ENCODE data around the gene RHEB. TPM values are rescaled to one million over a fixed set of nuclear protein-coding genes. Genes with fewer than 3 reads are reported as not detected.
"Not testable (repeated sequence)": the region's sequence is repeated elsewhere in the genome, so short reads cannot be mapped to it uniquely, and the experiment has no call there.

Gene RHEB
- total RNA-seq, 1 experiment from 2014 or later: 135 TPM

GRCh38 chr7:151529842-151530241 lies 10.1 kb upstream of the RHEB start:
- no peak for TF ChIP-seq CTCF (IDR thresholded peaks at IDR 0.05; ENCODE audit: unreplicated experiment)
- Mint-ChIP-seq H3K4me3 (ENCODE audit: unreplicated experiment) (no peak overlapping the region), H3K27ac (ENCODE audit: low read depth, unreplicated experiment) (no peak overlapping the region), H3K36me3 (ENCODE audit: insufficient read depth, unreplicated experiment) (peaks cover 5% of the 10 kb centered on the region), H3K4me1 (ENCODE audit: insufficient read depth, unreplicated experiment) (no peaks in the 10 kb centered on the region), H3K27me3 (ENCODE audit: insufficient read depth, unreplicated experiment) (no peaks in the 10 kb centered on the region), H3K9me3 (ENCODE audit: unreplicated experiment) (peaks cover 10% of the 10 kb centered on the region)
- POLR2A ChIA-PET: no interaction called here
- BruUV-seq (replicated peaks): no TSS peak
- intact Hi-C loops (cut with micrococcal nuclease): no loop called here
- DNase-seq (ENCODE audit: unreplicated experiment): no peak
- CTCF ChIA-PET: no interaction called here

GRCh38 chr7:151524845-151525244 lies 5.2 kb upstream of the RHEB start:
- no peaks in the 10 kb centered on the region for H3K36me3 Mint-ChIP-seq (ENCODE audit: insufficient read depth, unreplicated experiment)
- POLR2A ChIA-PET: no interaction called here
- H3K27ac Mint-ChIP-seq (ENCODE audit: low read depth, unreplicated experiment): no peak overlapping the region
- no peaks in the 10 kb centered on the region for H3K9me3 Mint-ChIP-seq (ENCODE audit: unreplicated experiment)
- intact Hi-C loops (cut with micrococcal nuclease): no loop called here
- no TSS peak for BruUV-seq (replicated peaks)
- no peak overlapping the region for H3K4me3 Mint-ChIP-seq (ENCODE audit: unreplicated experiment)
- CTCF ChIA-PET: interaction anchor here (1.0 kb wide), 1 partner anchor 235 kb away, joined by 3 read pairs; no protein-coding TSS in a partner anchor
- DNase-seq (ENCODE audit: unreplicated experiment): no peak
- H3K27me3 Mint-ChIP-seq (ENCODE audit: insufficient read depth, unreplicated experiment): no peaks in the 10 kb centered on the region
- TF ChIP-seq CTCF (IDR thresholded peaks at IDR 0.05; ENCODE audit: unreplicated experiment): no peak
- no peaks in the 10 kb centered on the region for H3K4me1 Mint-ChIP-seq (ENCODE audit: insufficient read depth, unreplicated experiment)

GRCh38 chr7:151524331-151524730 lies 4.6 kb upstream of the RHEB start:
- no peak for DNase-seq (ENCODE audit: unreplicated experiment)
- Mint-ChIP-seq H3K27me3 (ENCODE audit: insufficient read depth, unreplicated experiment) (no peaks in the 10 kb centered on the region), H3K27ac (ENCODE audit: low read depth, unreplicated experiment) (no peak overlapping the region), H3K9me3 (ENCODE audit: unreplicated experiment) (no peaks in the 10 kb centered on the region), H3K36me3 (ENCODE audit: insufficient read depth, unreplicated experiment) (no peaks in the 10 kb centered on the region), H3K4me1 (ENCODE audit: insufficient read depth, unreplicated experiment) (no peaks in the 10 kb centered on the region), H3K4me3 (ENCODE audit: unreplicated experiment) (no peak overlapping the region)
- CTCF ChIA-PET: interaction anchor here (1.0 kb wide), 1 partner anchor 236 kb away, joined by 3 read pairs; no protein-coding TSS in a partner anchor
- intact Hi-C loops (cut with micrococcal nuclease): no loop called here
- BruUV-seq (replicated peaks): no TSS peak
- no peak for TF ChIP-seq CTCF (IDR thresholded peaks at IDR 0.05; ENCODE audit: unreplicated experiment)
- POLR2A ChIA-PET: interaction anchor here (0.6 kb wide), 1 partner anchor 21 kb away, joined by 3 read pairs; no protein-coding TSS in a partner anchor

- POLR2A ChIA-PET: interaction anchor here (0.5 to 7.9 kb wide), 16 partner anchors 16 to 238 kb away, joined by 3 to 141 read pairs (median 4); no protein-coding TSS in a partner anchor
- BruUV-seq (replicated peaks): TSS peak; percentile 59
- H3K27me3 Mint-ChIP-seq (ENCODE audit: insufficient read depth, unreplicated experiment): no peaks in the 10 kb centered on the region
- no peaks in the 10 kb centered on the region for H3K36me3 Mint-ChIP-seq (ENCODE audit: insufficient read depth, unreplicated experiment)
- TF ChIP-seq CTCF (IDR thresholded peaks at IDR 0.05; ENCODE audit: unreplicated experiment): no peak
- CTCF ChIA-PET: interaction anchor here (0.6 to 1.2 kb wide), 5 partner anchors 15 to 1919 kb away, joined by 3 to 4 read pairs (median 3); no protein-coding TSS in a partner anchor
- peak overlapping the region; percentile 96 for H3K27ac Mint-ChIP-seq (ENCODE audit: low read depth, unreplicated experiment)
- DNase-seq (ENCODE audit: unreplicated experiment): no peak
- peak overlapping the region; percentile 89 for H3K4me3 Mint-ChIP-seq (ENCODE audit: unreplicated experiment)
- peaks cover 20% of the 10 kb centered on the region for H3K4me1 Mint-ChIP-seq (ENCODE audit: insufficient read depth, unreplicated experiment)
- intact Hi-C loops (cut with micrococcal nuclease): no loop called here
- no peaks in the 10 kb centered on the region for H3K9me3 Mint-ChIP-seq (ENCODE audit: unreplicated experiment)
Observed at GRCh38 chr7:151520419-151521261, 945 bp upstream of the RHEB start.

- not testable (repeated sequence) for H3K27me3 Mint-ChIP-seq (ENCODE audit: insufficient read depth, unreplicated experiment); H3K9me3 Mint-ChIP-seq (ENCODE audit: unreplicated experiment); BruUV-seq (replicated peaks); DNase-seq (ENCODE audit: unreplicated experiment); H3K36me3 Mint-ChIP-seq (ENCODE audit: insufficient read depth, unreplicated experiment)
- ChIA-PET POLR2A (interaction anchor here (0.6 to 7.9 kb wide), 18 partner anchors 14 to 290 kb away, joined by 3 to 141 read pairs (median 4); no protein-coding TSS in a partner anchor), CTCF (interaction anchor here (0.7 to 0.9 kb wide), 2 partner anchors 16 to 17 kb away, joined by 3 to 4 read pairs; no protein-coding TSS in a partner anchor)
- Mint-ChIP-seq H3K27ac (ENCODE audit: low read depth, unreplicated experiment) (peak overlapping the region; percentile 96), H3K4me1 (ENCODE audit: insufficient read depth, unreplicated experiment) (peaks cover 32% of the 10 kb centered on the region), H3K4me3 (ENCODE audit: unreplicated experiment) (peak overlapping the region; percentile 89)
- intact Hi-C loops (cut with micrococcal nuclease): loop anchor here (1.0 to 2.0 kb wide), 3 partner anchors 14 to 59 kb away; no protein-coding TSS in a partner anchor
Observed at GRCh38 chr7:151518947-151519764, 539 bp downstream of the RHEB start.
